ENCODE results near the gene BRD3.
A peak's percentile ranks its signal among the peaks of the same experiment; 100 is the strongest.

The BRD3 gene

DNA sequence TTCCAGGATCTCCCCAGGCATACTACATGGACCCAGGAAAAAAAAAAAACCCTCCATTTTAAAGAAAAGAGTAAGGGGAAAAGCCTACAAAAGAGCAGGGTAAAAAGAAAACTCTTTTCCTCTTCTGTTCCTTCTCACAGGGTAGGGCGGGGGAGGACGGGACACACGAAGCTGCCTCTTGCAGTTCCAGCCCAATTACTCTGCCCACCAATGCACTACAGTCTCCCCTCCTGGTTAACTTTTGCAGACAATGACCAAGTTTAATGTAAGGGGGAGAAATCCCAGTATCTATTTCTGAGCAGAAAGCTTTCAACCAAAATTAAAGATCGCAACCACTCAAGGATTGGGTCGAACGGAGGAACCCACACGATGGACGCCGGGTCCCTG, 1.3 kb downstream of the BRD3 start:
- peak overlapping the region; percentile 86 for H3K9ac ChIP-seq (ENCODE audit: low read length)
- no peak overlapping the region for H2AFZ ChIP-seq (ENCODE audit: low read depth, low read length)

DNA sequence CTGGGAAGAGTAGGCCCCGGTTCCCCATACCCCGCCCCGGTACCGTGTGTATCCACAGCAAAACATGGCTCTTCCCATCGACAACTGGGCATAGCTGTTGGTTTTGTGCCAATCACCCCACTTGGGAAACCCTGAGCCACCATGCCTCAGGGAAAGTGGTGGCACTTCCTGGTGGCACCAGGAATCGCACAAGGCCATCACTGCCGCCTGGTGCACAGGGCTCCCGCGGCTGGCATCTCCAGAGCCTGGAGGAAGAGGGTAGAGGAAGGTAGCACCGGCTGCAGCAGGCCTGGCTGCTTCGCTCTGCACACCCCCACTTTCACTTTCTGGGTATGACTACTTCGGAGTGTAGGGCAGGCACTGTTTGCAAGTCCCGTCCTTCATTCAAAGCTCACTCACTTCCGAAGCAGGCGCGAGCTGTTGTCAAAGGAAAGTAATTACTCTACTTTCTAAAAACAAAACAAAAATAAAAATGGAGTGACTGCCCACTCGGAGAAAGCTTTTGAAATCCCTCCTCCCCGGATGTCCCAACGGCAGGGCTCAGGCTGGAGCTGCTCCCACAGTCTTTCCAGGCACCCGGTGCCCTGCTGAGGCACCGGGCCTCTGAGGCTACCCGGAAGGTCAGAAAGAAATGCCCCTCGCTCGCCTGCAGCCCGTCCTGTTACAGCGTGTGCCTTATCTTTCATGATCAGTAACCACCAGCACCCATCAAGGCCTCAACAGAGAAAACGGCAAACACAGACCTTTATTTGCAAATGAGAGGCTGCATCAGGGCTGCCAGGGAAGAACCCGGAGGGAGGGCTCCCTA, 2.0 kb downstream of the BRD3 start:
- no peak for TF ChIP-seq EZH2phosphoT487 (IDR thresholded peaks at IDR 0.05; ENCODE audit: low read depth)
- TF ChIP-seq, protein P1, sequence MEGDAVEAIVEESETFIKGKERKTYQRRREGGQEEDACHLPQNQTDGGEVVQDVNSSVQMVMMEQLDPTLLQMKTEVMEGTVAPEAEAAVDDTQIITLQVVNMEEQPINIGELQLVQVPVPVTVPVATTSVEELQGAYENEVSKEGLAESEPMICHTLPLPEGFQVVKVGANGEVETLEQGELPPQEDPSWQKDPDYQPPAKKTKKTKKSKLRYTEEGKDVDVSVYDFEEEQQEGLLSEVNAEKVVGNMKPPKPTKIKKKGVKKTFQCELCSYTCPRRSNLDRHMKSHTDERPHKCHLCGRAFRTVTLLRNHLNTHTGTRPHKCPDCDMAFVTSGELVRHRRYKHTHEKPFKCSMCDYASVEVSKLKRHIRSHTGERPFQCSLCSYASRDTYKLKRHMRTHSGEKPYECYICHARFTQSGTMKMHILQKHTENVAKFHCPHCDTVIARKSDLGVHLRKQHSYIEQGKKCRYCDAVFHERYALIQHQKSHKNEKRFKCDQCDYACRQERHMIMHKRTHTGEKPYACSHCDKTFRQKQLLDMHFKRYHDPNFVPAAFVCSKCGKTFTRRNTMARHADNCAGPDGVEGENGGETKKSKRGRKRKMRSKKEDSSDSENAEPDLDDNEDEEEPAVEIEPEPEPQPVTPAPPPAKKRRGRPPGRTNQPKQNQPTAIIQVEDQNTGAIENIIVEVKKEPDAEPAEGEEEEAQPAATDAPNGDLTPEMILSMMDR (IDR thresholded peaks at IDR 0.05; ENCODE audit: low read depth, low read length): no peak
- H3K27ac ChIP-seq (ENCODE audit: low read length): 0 out of 2 replicates have a peak overlapping the region, but pooled peaks have one; percentile 3
- H3K4me3 ChIP-seq (ENCODE audit: low read length): peak overlapping the region; percentile 90
- H3K9me3 ChIP-seq (ENCODE audit: insufficient read depth, low read length): no peaks in the 10 kb centered on the region
- peaks cover 40% of the 10 kb centered on the region for H3K79me2 ChIP-seq (ENCODE audit: low read length)
- H3K36me3 ChIP-seq (replicated peaks; ENCODE audit: low read depth, low read length): peaks cover 2% of the 10 kb centered on the region
- peaks cover 22% of the 10 kb centered on the region for H3K27me3 ChIP-seq (ENCODE audit: low read depth, low read length)
- H4K20me1 ChIP-seq (ENCODE audit: insufficient read depth, low read length): peaks cover 54% of the 10 kb centered on the region
- H3K4me2 ChIP-seq (ENCODE audit: low read length): peak overlapping the region; percentile 97
- peaks cover 21% of the 10 kb centered on the region for H3K4me1 ChIP-seq (ENCODE audit: low read length)
- peak overlapping the region; percentile 86 for H3K9ac ChIP-seq (ENCODE audit: low read length)
- H2AFZ ChIP-seq (ENCODE audit: low read depth, low read length): no peak overlapping the region

More for the DNA sequence above, 1.3 kb downstream of the BRD3 start:
- Histone ChIP-seq H3K4me3 (ENCODE audit: low read length) (peak overlapping the region; percentile 90), H4K20me1 (ENCODE audit: insufficient read depth, low read length) (peaks cover 47% of the 10 kb centered on the region), H3K27me3 (ENCODE audit: low read depth, low read length) (peaks cover 26% of the 10 kb centered on the region), H3K27ac (ENCODE audit: low read length) (no peak overlapping the region), H3K36me3 (replicated peaks; ENCODE audit: low read depth, low read length) (peaks cover 2% of the 10 kb centered on the region), H3K4me1 (ENCODE audit: low read length) (peaks cover 18% of the 10 kb centered on the region), H3K4me2 (ENCODE audit: low read length) (peak overlapping the region; percentile 97), H3K9me3 (ENCODE audit: insufficient read depth, low read length) (no peaks in the 10 kb centered on the region), H3K79me2 (ENCODE audit: low read length) (peaks cover 36% of the 10 kb centered on the region)
- no peak for TF ChIP-seq EZH2phosphoT487 (IDR thresholded peaks at IDR 0.05; ENCODE audit: low read depth)
- TF ChIP-seq, protein P1 (IDR thresholded peaks at IDR 0.05; ENCODE audit: low read depth, low read length): no peak

DNA sequence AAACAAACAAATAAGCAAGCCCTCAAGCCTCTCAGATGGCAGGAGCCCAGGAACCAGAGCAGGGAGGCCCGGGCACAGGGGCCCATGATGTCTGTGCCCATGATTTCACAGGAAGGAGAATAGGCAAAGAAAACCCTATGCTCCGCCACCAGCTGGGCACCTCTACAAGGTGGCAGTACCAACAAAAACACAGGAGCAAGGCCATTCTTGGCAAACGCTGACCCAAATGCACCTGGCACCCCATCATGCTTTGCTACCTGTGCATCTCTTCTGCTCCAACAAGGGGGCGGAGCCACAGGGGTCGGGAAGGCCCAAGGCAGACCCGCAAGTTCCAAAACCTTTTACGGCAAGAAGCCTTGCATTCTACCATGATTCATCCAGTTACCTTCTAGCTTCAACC, 3.1 kb downstream of the BRD3 start:
- H3K9ac ChIP-seq (ENCODE audit: low read length): no peak overlapping the region
- no peak overlapping the region for H3K4me2 ChIP-seq (ENCODE audit: low read length)
- peaks cover 11% of the 10 kb centered on the region for H3K27me3 ChIP-seq (ENCODE audit: low read depth, low read length)
- H3K4me3 ChIP-seq (ENCODE audit: low read length): no peak overlapping the region
- H4K20me1 ChIP-seq (ENCODE audit: insufficient read depth, low read length): peaks cover 64% of the 10 kb centered on the region
- no peak overlapping the region for H2AFZ ChIP-seq (ENCODE audit: low read depth, low read length)
- no peak for TF ChIP-seq EZH2phosphoT487 (IDR thresholded peaks at IDR 0.05; ENCODE audit: low read depth)
- TF ChIP-seq, protein P1 (IDR thresholded peaks at IDR 0.05; ENCODE audit: low read depth, low read length): no peak
- peaks cover 32% of the 10 kb centered on the region for H3K4me1 ChIP-seq (ENCODE audit: low read length)
- peaks cover 2% of the 10 kb centered on the region for H3K36me3 ChIP-seq (replicated peaks; ENCODE audit: low read depth, low read length)
- no peaks in the 10 kb centered on the region for H3K9me3 ChIP-seq (ENCODE audit: insufficient read depth, low read length)
- H3K79me2 ChIP-seq (ENCODE audit: low read length): peaks cover 42% of the 10 kb centered on the region
- no peak overlapping the region for H3K27ac ChIP-seq (ENCODE audit: low read length)

DNA sequence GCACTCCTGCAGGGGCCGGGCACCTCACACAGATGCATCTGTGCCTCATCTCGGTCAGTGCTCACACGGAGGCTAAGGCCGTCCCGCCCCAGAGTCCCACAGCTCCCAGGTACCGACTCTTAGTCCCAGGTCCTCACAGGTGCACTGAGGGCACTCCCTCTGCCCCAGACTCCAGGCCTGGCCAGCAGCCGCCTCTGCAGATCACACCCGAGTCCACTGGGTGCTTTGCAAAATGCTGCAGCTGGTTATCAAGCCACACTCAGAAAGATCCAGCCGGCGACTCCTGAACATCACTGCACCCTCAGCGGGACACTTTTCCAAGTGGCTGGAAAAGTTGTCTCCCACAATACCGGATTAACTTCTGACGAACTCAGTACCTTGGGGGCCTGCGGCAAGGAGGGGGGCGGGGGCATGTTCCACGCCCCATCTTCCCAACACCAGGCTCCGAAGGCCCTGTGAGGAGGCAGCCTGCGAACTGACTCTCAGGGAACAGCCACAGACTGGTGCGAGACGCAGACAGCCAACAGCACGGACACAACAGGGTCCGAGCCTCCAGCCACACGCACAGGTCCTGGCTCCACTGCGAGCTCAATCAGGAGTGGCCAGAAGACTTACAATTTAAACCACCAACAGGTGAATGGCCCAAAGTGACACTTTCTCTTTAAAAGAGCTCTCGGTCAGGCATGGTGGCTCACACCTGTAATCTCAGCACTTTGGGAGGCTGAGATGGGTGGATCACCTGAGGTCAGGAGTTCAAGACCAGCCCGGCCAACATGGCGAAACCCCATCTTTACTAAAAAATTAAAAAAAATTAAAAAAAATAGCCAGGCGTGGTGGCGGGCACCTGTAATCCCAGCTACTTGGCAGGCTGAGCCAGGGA, 4.0 kb downstream of the BRD3 start:
- Histone ChIP-seq H3K9ac (ENCODE audit: low read length) (no peak overlapping the region), H3K4me2 (ENCODE audit: low read length) (no peak overlapping the region), H3K36me3 (replicated peaks; ENCODE audit: low read depth, low read length) (peaks cover 2% of the 10 kb centered on the region), H3K4me3 (ENCODE audit: low read length) (no peak overlapping the region), H3K27me3 (ENCODE audit: low read depth, low read length) (peaks cover 9% of the 10 kb centered on the region; the same call in 1 of the 2 replicates), H3K27ac (ENCODE audit: low read length) (no peak overlapping the region), H3K9me3 (ENCODE audit: insufficient read depth, low read length) (no peaks in the 10 kb centered on the region), H4K20me1 (ENCODE audit: insufficient read depth, low read length) (peaks cover 73% of the 10 kb centered on the region), H3K4me1 (ENCODE audit: low read length) (peaks cover 31% of the 10 kb centered on the region), H2AFZ (ENCODE audit: low read depth, low read length) (no peak overlapping the region), H3K79me2 (ENCODE audit: low read length) (peaks cover 46% of the 10 kb centered on the region)
- TF ChIP-seq, protein P1 (IDR thresholded peaks at IDR 0.05; ENCODE audit: low read depth, low read length): no peak
- TF ChIP-seq EZH2phosphoT487 (IDR thresholded peaks at IDR 0.05; ENCODE audit: low read depth): no peak
